Measurements from ENCODE around the gene ADGRF3.

GRCh38 chr2:26330604-26331003, 16.0 kb downstream of the ADGRF3 start:
- TF ChIP-seq POLR2A (IDR thresholded peaks at IDR 0.05; ENCODE audit: low read depth, low read length): no peak
- no peak for TF ChIP-seq POLR2AphosphoS5 (IDR thresholded peaks at IDR 0.05; ENCODE audit: low read depth, low read length)

Measured in GM12892 (cell line).